ENCODE results near the gene AUTS2. TPM values are rescaled to one million over a fixed set of nuclear protein-coding genes. Genes with fewer than 3 reads are reported as not detected.

The AUTS2 gene
- total RNA-seq, 6 donors from 2014 or later = 38.9 to 151 (median 55.8) TPM

DNA sequence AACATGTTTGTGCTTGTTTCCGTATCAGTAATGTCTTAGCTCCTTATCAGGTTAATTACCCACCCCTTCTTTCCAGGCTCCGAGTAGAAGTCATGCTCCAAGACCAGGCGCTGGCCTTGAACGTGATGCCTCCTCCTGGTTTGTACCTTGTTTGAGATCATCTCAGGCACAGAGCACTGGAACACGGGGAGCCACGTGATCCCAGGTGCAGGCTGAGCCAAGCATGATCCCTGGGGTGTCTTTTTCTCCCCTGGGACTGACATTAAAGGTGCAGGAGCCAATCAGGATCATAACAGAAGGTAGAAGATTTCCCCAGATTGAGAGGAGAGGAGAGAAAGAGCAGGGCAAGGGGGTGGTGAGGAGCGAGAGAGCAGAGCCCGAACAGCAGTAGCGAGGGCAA, 907.6 kb downstream of the AUTS2 start:
- Histone ChIP-seq H3K4me3 (no peak overlapping the region), H3K4me1 (no peaks in the 10 kb centered on the region), H3K27me3 (no peaks in the 10 kb centered on the region), H3K27ac (no peak overlapping the region), H3K36me3 (no peaks in the 10 kb centered on the region), H3K9me3 (no peaks in the 10 kb centered on the region)
- DNase-seq = no peak
- TF ChIP-seq, protein P1, sequence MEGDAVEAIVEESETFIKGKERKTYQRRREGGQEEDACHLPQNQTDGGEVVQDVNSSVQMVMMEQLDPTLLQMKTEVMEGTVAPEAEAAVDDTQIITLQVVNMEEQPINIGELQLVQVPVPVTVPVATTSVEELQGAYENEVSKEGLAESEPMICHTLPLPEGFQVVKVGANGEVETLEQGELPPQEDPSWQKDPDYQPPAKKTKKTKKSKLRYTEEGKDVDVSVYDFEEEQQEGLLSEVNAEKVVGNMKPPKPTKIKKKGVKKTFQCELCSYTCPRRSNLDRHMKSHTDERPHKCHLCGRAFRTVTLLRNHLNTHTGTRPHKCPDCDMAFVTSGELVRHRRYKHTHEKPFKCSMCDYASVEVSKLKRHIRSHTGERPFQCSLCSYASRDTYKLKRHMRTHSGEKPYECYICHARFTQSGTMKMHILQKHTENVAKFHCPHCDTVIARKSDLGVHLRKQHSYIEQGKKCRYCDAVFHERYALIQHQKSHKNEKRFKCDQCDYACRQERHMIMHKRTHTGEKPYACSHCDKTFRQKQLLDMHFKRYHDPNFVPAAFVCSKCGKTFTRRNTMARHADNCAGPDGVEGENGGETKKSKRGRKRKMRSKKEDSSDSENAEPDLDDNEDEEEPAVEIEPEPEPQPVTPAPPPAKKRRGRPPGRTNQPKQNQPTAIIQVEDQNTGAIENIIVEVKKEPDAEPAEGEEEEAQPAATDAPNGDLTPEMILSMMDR (IDR thresholded peaks at IDR 0.05) = no peak
- TF ChIP-seq POLR2A (IDR thresholded peaks at IDR 0.05) (no peak), POLR2AphosphoS5 (IDR thresholded peaks at IDR 0.05) (no peak), EP300 (IDR thresholded peaks at IDR 0.05) (no peak)
- ATAC-seq (ENCODE audit: low FRiP score in 2 of 2) = no peak
- WGBS, 2 donors = 83 to 90% methylated on average over 9 of the region's 9 CpGs

DNA sequence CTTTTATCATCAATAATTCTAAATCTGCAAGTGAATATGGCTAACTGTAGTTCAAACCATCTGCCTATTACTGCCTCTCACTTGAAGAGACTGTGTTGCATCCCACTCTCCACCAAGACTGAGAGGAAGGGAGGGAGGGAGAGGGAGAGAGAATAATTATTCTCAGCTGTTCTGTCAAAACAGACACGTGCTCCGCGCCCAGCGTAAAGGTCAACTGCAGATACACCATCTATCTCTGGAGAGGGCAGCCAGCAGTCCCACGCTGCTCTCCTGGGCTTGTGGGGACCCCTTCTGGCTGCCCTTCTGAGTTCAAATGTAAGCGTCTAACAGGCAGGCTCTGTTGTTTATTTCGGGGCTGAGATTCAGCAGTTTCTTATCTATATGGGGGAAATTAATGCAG, 908.2 kb downstream of the AUTS2 start:
- TF ChIP-seq POLR2A (IDR thresholded peaks at IDR 0.05) (no peak), POLR2AphosphoS5 (IDR thresholded peaks at IDR 0.05) (no peak), EP300 (IDR thresholded peaks at IDR 0.05) (no peak)
- TF ChIP-seq, protein P1 (IDR thresholded peaks at IDR 0.05) = no peak
- Histone ChIP-seq H3K9me3 (no peaks in the 10 kb centered on the region), H3K4me1 (no peaks in the 10 kb centered on the region), H3K27me3 (no peaks in the 10 kb centered on the region), H3K36me3 (no peaks in the 10 kb centered on the region), H3K27ac (no peak overlapping the region), H3K4me3 (no peak overlapping the region)
- ATAC-seq (ENCODE audit: low FRiP score in 2 of 2) (no peak), DNase-seq (no peak)
- WGBS, 2 donors = 83 to 92% methylated on average over 7 of the region's 7 CpGs

DNA sequence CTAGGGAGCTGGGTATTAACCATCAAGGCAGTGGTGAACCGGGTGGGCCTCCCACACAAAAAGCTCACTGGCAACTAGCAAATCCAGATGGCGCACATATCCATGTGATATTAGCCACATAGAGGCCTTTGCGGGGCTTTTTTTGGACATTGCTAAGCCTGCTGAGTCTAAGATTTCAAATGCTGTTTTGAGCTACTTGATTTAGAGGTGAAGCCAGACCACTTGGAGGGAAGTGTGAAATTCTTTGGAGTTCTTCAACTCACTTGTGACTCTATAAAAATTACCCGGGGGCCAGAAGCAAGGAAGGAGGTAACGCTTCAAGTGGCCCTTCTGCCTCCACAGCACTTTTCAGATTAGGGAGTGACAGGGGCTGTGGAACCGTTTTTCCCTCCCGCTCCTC, 913.9 kb downstream of the AUTS2 start:
- Histone ChIP-seq H3K27ac (no peak overlapping the region), H3K27me3 (no peaks in the 10 kb centered on the region), H3K4me3 (no peak overlapping the region), H3K36me3 (no peaks in the 10 kb centered on the region), H3K9me3 (no peaks in the 10 kb centered on the region), H3K4me1 (peaks cover 0 to 13% (median 6%) of the 10 kb centered on the region in 4 donors)
- TF ChIP-seq POLR2A (IDR thresholded peaks at IDR 0.05) (no peak), EP300 (IDR thresholded peaks at IDR 0.05) (no peak), POLR2AphosphoS5 (IDR thresholded peaks at IDR 0.05) (no peak)
- TF ChIP-seq, protein P1 (IDR thresholded peaks at IDR 0.05) = no peak
- DNase-seq (no peak), ATAC-seq (ENCODE audit: low FRiP score in 2 of 2) (peak in 1 of 2 donors; percentile 51)
- 67 to 89% methylated on average over 6 to 7 of the region's 7 CpGs for WGBS, 2 donors

DNA sequence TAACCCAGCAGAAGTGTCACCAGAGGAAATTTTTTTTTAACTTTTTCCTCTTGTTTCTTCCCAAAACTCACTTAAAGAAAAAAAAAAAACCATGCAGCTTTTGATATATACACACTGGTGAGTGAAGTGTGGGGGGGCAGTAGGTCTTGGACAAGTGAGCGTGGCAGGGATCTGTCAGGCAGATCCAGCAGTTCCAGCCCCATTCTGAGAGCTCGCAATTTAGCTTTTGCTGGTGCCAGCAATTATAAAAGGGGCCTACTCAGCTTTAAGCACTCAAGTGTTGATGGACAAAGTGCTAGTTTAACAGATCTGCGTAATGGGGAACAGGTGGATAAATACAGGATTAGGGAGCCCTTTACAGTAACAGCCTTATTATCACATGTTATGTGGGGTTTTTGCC, 914.5 kb downstream of the AUTS2 start:
- DNase-seq (no peak), ATAC-seq (ENCODE audit: low FRiP score in 2 of 2) (no peak)
- Histone ChIP-seq H3K4me3 (no peak overlapping the region), H3K36me3 (no peaks in the 10 kb centered on the region), H3K27ac (no peak overlapping the region), H3K27me3 (no peaks in the 10 kb centered on the region), H3K4me1 (peaks cover 0 to 13% (median 6%) of the 10 kb centered on the region in 4 donors), H3K9me3 (no peaks in the 10 kb centered on the region)
- TF ChIP-seq, protein P1 (IDR thresholded peaks at IDR 0.05) = no peak
- TF ChIP-seq POLR2A (IDR thresholded peaks at IDR 0.05) = no peak
- TF ChIP-seq POLR2AphosphoS5 (IDR thresholded peaks at IDR 0.05) = no peak
- TF ChIP-seq EP300 (IDR thresholded peaks at IDR 0.05) = no peak
- WGBS, 2 donors = 67 to 77% methylated on average over 3 of the region's 3 CpGs

DNA sequence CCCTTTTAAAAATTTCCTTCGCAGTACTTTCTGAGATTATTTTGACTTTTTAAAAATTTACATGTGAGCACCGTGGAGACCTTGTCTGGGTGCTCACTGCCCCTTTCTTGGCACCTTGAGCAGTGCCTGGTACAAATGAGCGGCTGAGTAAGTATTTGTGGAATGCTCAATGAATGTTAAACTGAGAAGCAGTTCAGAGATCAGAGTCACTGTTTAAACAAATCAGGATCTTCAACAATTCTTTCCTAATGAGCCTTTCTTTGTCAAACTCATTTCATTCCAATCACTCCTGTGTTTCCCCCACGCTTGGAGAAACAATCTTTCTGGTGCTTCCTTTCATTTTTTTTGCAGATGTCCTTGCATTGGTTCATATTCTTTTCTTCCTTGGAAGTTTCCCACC, 922.3 kb downstream of the AUTS2 start:
- Histone ChIP-seq H3K36me3 (no peaks in the 10 kb centered on the region), H3K9me3 (no peaks in the 10 kb centered on the region), H3K4me3 (no peak overlapping the region), H3K4me1 (no peaks in the 10 kb centered on the region), H3K27me3 (no peaks in the 10 kb centered on the region), H3K27ac (no peak overlapping the region)
- DNase-seq (no peak), ATAC-seq (ENCODE audit: low FRiP score in 2 of 2) (peak in 1 of 2 donors; percentile 26)
- WGBS, 2 donors = 54 to 71% methylated on average over 4 of the region's 4 CpGs
- TF ChIP-seq POLR2AphosphoS5 (IDR thresholded peaks at IDR 0.05) = no peak
- no peak for TF ChIP-seq EP300 (IDR thresholded peaks at IDR 0.05)
- TF ChIP-seq, protein P1 (IDR thresholded peaks at IDR 0.05) = no peak
